ENCODE results near the gene ZMIZ1.

ZMIZ1 gene

GRCh38 chr10:79170993-79171392 lies 102.2 kb downstream of the ZMIZ1 start:
- no peak for DNase-seq (ENCODE audit: low read depth)

- no peak for DNase-seq (ENCODE audit: low read depth)
Observed at GRCh38 chr10:79171504-79171903, 102.7 kb downstream of the ZMIZ1 start.

- no peak for DNase-seq (ENCODE audit: low read depth)
Observed at GRCh38 chr10:79172881-79173280, 104.1 kb downstream of the ZMIZ1 start.

GRCh38 chr10:79173582-79174262 lies 105.0 kb downstream of the ZMIZ1 start:
- no peak for DNase-seq (ENCODE audit: low read depth)

GRCh38 chr10:79176052-79176501 lies 107.3 kb downstream of the ZMIZ1 start:
- no peak for DNase-seq (ENCODE audit: low read depth)

GRCh38 chr10:79176949-79177602 lies 108.3 kb downstream of the ZMIZ1 start:
- DNase-seq (ENCODE audit: low read depth) = no peak

- DNase-seq (ENCODE audit: low read depth) = no peak
Observed at GRCh38 chr10:79178070-79178576, 109.4 kb downstream of the ZMIZ1 start.

- DNase-seq (ENCODE audit: low read depth) = no peak
Observed at GRCh38 chr10:79178614-79179163, 109.9 kb downstream of the ZMIZ1 start.

- no peak for DNase-seq (ENCODE audit: low read depth)
Observed at GRCh38 chr10:79179164-79179956, 110.6 kb downstream of the ZMIZ1 start.

- DNase-seq (ENCODE audit: low read depth) = no peak
Observed at GRCh38 chr10:79179957-79180309, 111.2 kb downstream of the ZMIZ1 start.

GRCh38 chr10:79180414-79181221 lies 111.9 kb downstream of the ZMIZ1 start:
- no peak for DNase-seq (ENCODE audit: low read depth)

GRCh38 chr10:79181227-79181626 lies 112.5 kb downstream of the ZMIZ1 start:
- DNase-seq (ENCODE audit: low read depth) = no peak

GRCh38 chr10:79181698-79182521 lies 113.1 kb downstream of the ZMIZ1 start:
- DNase-seq (ENCODE audit: low read depth) = no peak

- no peak for DNase-seq (ENCODE audit: low read depth)
Observed at GRCh38 chr10:79182781-79183467, 114.2 kb downstream of the ZMIZ1 start.

- no peak for DNase-seq (ENCODE audit: low read depth)
Observed at GRCh38 chr10:79183468-79183865, 114.7 kb downstream of the ZMIZ1 start.

- no peak for DNase-seq (ENCODE audit: low read depth)
Observed at GRCh38 chr10:79184145-79184625, 115.4 kb downstream of the ZMIZ1 start.

- DNase-seq (ENCODE audit: low read depth) = no peak
Observed at GRCh38 chr10:79184657-79185056, 115.9 kb downstream of the ZMIZ1 start.

- no peak for DNase-seq (ENCODE audit: low read depth)
Observed at GRCh38 chr10:79185067-79185774, 116.5 kb downstream of the ZMIZ1 start.

GRCh38 chr10:79185796-79186374 lies 117.1 kb downstream of the ZMIZ1 start:
- no peak for DNase-seq (ENCODE audit: low read depth)
